Endothelial cell of hepatic sinusoid (primary cell): ENCODE results near the gene CDC7.
"Not testable (repeated sequence)": the region's sequence is repeated elsewhere in the genome, so short reads cannot be mapped to it uniquely, and the experiment has no call there.

Experiments used
- in situ Hi-C: cut with HindIII; loops from 2 replicates; pipeline ENCODE4 v1.10.0; 2017; ENCODE audit warnings: low sequenced_read_pairs

CDC7 gene

GRCh38 chr1:91500756-91501522 lies at the start of gene CDC7:
Gene CDC7 (plus strand): TSS chr1:91500851. CDS start chr1:91501717, 866 bp downstream.
- in situ Hi-C loops = loop anchor here (25.0 kb wide), 2 partner anchors 436 to 786 kb away; partner anchors contain the start of genes BRDT, GLMN and RPAP2

- in situ Hi-C loops = no loop called here
Observed at GRCh38 chr1:91454136-91454535, 46.5 kb upstream of the CDC7 start.

GRCh38 chr1:91455334-91455733 lies 45.3 kb upstream of the CDC7 start:
- in situ Hi-C loops = no loop called here

GRCh38 chr1:91455896-91456295 lies 44.8 kb upstream of the CDC7 start:
- in situ Hi-C loops = no loop called here

GRCh38 chr1:91465350-91465749 lies 35.3 kb upstream of the CDC7 start:
- in situ Hi-C loops = not testable (repeated sequence)

GRCh38 chr1:91476533-91477217 lies 24.0 kb upstream of the CDC7 start:
- in situ Hi-C loops = no loop called here

GRCh38 chr1:91487469-91487868 lies 13.2 kb upstream of the CDC7 start:
- in situ Hi-C loops = no loop called here

- in situ Hi-C loops = no loop called here
Observed at GRCh38 chr1:91490501-91490900, 10.2 kb upstream of the CDC7 start.

GRCh38 chr1:91498035-91498434 lies 2.6 kb upstream of the CDC7 start:
- in situ Hi-C loops = no loop called here

GRCh38 chr1:91498498-91499245 lies 2.0 kb upstream of the CDC7 start:
- in situ Hi-C loops = no loop called here

GRCh38 chr1:91499346-91499745 lies 1.3 kb upstream of the CDC7 start:
- in situ Hi-C loops = no loop called here

GRCh38 chr1:91499904-91500755 lies 521 bp upstream of the CDC7 start:
- in situ Hi-C loops = loop anchor here (25.0 kb wide), 2 partner anchors 437 to 787 kb away; partner anchors contain the start of genes BRDT, GLMN and RPAP2

- in situ Hi-C loops = loop anchor here (25.0 kb wide), 2 partner anchors 436 to 786 kb away; partner anchors contain the start of genes BRDT, GLMN and RPAP2
Observed at GRCh38 chr1:91501523-91501851, 836 bp downstream of the CDC7 start.

GRCh38 chr1:91501971-91502671 lies 1.5 kb downstream of the CDC7 start:
- in situ Hi-C loops = loop anchor here (25.0 kb wide), 2 partner anchors 435 to 785 kb away; partner anchors contain the start of genes BRDT, GLMN and RPAP2

- in situ Hi-C loops = loop anchor here (25.0 kb wide), 2 partner anchors 435 to 785 kb away; partner anchors contain the start of genes BRDT, GLMN and RPAP2
Observed at GRCh38 chr1:91502672-91503184, 2.1 kb downstream of the CDC7 start.

- in situ Hi-C loops = loop anchor here (25.0 kb wide), 2 partner anchors 434 to 784 kb away; partner anchors contain the start of genes BRDT, GLMN and RPAP2
Observed at GRCh38 chr1:91503332-91503900, 2.8 kb downstream of the CDC7 start.

- in situ Hi-C loops = loop anchor here (25.0 kb wide), 2 partner anchors 433 to 783 kb away; partner anchors contain the start of genes BRDT, GLMN and RPAP2
Observed at GRCh38 chr1:91503975-91504530, 3.4 kb downstream of the CDC7 start.

- in situ Hi-C loops = loop anchor here (25.0 kb wide), 2 partner anchors 432 to 782 kb away; partner anchors contain the start of genes BRDT, GLMN and RPAP2
Observed at GRCh38 chr1:91505086-91505485, 4.4 kb downstream of the CDC7 start.
